Umbilical cord (tissue), 2 donors: ENCODE data around the gene HMCN1. TPM values are rescaled to one million over a fixed set of nuclear protein-coding genes. Genes with fewer than 3 reads are reported as not detected.

Source experiments
- DNase-seq: peaks from one replicate; pipeline ENCODE4 v3.0.0-alpha.2; 2015; ENCODE audit warnings: low spot score
- total RNA-seq: library from RNA; depleted of rRNA; stranded (reverse); fragments of >200 nt; gene quantifications from one replicate; pipeline ENCODE4 v1.2.3, GENCODE V29; 2014; ENCODE audit warnings: low replicate concordance; ENCODE audit not compliant: insufficient read depth

HMCN1 gene
- total RNA-seq = 29.6 TPM

GRCh38 chr1:185733818-185734735, at the start of gene HMCN1:
Gene HMCN1, plus strand, starts transcription at chr1:185734391. Its CDS starts 389 bp downstream, at chr1:185734780.
- peak; percentile 89 for DNase-seq

- DNase-seq = no peak
Observed at GRCh38 chr1:185686821-185687778, 47.1 kb upstream of the HMCN1 start.

- DNase-seq = no peak
Observed at GRCh38 chr1:185690527-185690926, 43.7 kb upstream of the HMCN1 start.

- no peak for DNase-seq
Observed at GRCh38 chr1:185693654-185694053, 40.5 kb upstream of the HMCN1 start.

- DNase-seq = peak; percentile 42
Observed at GRCh38 chr1:185694081-185694480, 40.1 kb upstream of the HMCN1 start.

DNA sequence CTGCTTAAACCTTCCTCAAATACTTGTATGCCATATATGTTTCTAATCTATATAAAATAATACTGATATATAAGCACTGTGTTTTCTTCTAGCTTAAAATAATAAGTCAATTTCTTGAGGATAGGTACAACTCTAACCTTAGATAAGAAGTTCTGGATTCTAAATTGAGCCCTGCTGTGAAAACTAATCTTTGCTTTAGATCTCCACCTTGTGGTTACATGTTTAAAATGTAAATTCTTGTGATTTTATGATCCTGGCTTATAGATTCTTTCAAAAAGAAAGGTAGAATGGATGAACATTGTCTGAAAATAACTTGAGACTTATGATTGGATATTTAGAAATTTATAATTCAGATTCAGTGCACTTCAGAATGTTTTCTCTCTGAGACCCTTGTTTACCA, 38.9 kb upstream of the HMCN1 start:
- no peak for DNase-seq

- no peak for DNase-seq
Observed at GRCh38 chr1:185696422-185697150, 37.6 kb upstream of the HMCN1 start.

DNA sequence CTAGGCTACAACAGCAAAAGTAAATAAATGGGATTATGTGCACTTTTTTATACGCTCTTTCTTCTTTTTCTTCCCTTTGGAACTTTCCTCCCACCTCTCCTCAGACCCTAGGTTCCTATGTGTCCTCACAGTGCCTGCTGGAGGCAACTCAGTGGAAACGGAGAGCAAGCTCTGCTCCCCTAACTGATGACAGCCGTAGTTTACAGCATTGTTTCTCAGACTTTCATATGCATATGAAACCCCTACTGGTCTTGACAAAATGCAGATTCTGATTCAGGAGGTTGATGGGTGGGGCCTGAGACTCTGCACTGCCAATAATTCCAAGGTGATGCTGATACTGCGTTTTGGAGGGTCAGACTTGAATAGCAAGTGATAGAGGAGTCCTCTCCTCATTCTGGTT, 34.3 kb upstream of the HMCN1 start:
- no peak for DNase-seq

DNA sequence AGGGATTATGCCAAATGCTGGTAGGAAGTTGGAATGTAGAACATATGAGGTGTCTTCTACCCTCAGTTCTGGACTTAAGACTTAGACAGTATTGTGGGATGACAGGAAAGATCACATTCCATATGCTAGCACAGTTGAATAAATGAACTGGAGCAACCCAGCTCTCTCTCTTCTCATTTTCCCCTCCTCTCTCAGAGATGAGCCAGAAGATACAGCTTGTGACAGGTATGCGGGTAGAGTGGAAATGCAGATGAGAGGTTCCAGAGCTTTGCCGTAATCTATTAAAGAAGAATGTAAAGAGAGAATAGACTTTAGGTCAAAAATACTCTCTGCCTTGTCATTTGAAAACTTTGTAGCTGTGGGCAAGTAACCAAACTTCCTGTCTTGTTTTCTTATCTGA, 32.5 kb upstream of the HMCN1 start:
- DNase-seq = peak; percentile 76

DNA sequence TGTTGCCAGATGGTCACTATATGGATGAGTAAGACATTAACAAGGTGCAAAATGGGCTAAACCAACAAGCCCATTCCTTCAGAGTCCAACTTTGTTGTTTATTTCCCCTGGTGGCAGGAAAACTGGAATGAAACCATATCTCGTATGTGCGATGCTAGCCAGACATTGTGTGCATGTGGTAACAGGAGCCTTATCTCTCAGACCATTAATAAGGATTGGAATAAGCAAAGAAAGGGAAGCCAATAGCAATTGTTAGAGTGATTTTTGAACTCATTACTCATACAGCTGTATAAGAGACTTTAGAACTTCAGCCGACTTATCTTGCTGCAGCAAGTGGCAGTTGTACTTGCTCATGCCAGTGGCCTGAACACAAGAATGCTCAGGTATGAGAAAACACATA, 30.0 kb upstream of the HMCN1 start:
- no peak for DNase-seq

- DNase-seq = no peak
Observed at GRCh38 chr1:185716095-185716494, 18.1 kb upstream of the HMCN1 start.

GRCh38 chr1:185719021-185719420, 15.2 kb upstream of the HMCN1 start:
- DNase-seq = peak; percentile 26

- peak; percentile 87 for DNase-seq
Observed at GRCh38 chr1:185720633-185721272, 13.4 kb upstream of the HMCN1 start.

GRCh38 chr1:185721553-185721952, 12.6 kb upstream of the HMCN1 start:
- no peak for DNase-seq

DNA sequence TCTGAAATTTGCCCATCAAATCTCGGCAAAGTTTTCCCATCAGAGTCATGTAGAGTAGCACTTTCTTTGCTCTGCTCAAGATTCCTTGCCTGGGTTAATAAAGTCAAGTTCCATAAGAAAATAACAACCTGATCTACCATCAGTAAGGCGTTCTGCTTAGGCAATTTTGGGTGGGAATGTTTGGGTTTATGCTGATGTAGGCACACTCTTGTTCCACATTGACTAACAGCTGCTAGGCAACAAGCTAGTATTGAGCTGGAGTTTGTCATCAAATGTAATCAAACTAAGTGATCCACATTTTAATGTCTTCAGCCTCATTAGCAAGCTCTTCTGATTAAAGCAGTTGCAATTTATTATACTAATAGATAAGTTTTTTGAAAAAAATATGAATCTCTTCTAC, 12.1 kb upstream of the HMCN1 start:
- peak; percentile 12 for DNase-seq

DNA sequence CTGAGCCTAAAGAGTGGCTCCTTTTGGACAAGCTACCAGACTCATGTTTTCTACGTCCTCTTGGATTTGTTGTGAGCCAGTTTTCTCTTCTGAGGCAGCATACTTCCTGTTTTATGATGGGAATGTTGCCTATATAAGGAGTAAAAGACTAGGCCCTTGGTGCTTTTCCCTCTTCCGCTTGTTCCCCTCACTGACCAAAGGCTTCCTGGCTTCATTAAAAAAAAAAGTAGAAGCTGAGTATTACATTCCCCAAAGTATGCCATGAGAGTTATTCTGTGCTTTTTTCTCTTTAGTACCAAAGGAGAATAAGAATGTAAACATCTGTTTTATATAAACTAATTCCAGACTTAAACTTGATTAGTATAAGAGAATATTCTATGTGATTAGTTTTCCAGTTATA, 6.5 kb upstream of the HMCN1 start:
- DNase-seq = no peak

GRCh38 chr1:185731446-185731845, 2.7 kb upstream of the HMCN1 start:
- no peak for DNase-seq

DNA sequence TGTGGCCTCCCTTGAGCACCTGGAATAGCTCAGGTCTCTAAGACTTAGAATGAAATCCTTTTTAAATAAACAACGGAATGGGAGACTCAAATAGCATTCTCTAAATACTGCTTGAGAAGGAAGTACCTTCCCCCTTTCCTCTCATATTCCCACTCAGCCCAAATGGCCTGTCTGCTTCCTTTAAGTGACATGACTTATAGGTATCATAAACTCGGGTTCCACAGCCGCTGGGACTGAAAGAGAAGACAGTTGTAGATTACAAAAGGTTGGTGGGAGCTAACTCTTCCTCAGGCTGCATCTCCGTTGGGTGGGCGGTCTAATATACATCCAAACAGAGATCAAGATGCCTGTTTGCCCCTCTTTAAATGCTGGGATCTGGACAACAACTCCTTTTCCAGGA, 1.2 kb upstream of the HMCN1 start:
- DNase-seq = no peak

DNA sequence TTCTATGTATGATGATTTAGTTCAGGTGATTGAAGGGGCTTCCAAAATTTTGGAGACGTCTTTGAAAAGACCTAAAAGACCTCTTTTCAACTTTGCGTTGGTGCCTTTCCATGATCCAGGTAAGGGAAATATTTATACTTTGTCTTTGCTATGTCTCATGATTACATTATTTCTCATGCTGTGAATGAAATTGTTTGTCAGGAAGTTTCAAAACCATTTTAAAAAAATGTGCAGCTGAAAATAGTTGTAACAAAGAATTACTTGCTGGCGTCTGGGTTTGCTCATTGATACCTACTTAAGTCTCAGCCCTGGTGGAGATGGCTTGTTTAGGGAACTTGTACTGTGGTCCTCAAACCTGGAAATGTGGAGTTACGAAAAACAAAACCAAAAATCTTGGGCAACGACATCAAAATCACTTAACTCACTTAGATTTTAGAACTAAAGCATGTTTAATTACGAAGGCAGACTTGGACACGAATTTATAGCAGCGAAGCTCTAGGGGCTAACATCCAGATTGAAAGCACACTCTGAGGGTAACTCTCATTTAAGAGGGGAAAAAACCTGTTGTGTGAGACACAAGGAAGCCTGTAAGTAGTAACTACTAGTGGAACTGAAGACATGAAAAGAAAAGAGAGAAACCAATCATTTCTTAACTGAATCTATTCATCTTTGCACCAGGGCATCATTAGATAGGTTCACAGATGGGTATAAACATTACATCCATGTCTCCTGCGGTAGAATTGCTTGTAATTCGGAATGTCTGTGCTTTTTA, 924 bp downstream of the HMCN1 start:
- DNase-seq = peak; percentile 49

DNA sequence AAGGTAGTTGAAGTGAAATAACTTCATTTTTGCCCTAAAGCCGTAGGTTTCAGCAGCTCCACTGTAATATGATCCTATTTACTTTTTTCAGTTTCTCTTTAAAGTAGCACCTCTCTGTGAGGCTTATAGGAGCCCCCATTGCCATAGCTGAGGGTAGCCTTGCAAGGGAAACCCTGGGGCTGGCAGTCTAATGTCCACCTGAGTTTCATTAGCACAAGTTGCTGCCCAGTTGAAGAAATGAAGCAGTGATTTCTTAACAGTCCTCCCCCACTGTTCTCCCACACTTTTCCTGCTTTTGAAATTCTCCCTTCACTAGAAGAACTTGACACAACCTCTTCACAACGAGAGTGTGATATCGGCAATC, 1.5 kb downstream of the HMCN1 start:
- peak; percentile 32 for DNase-seq
